NT2/D1 (cell line): ENCODE data around the gene ABLIM2.
A peak's percentile ranks its signal among the peaks of the same experiment; 100 is the strongest.

Experiments
- DNase-seq: peaks from one replicate; pipeline ENCODE4 v3.0.0-alpha.2; 2011; ENCODE audit warnings: low read depth, low spot score
- H3K27me3 ChIP-seq: 2 replicates; pipeline ENCODE4 v1.6.0; 2011; ENCODE audit warnings: mild to moderate bottlenecking; ENCODE audit not compliant: insufficient read length, insufficient read depth
- H3K36me3 ChIP-seq: 2 replicates; pipeline ENCODE4 v1.6.1; 2011; ENCODE audit warnings: mild to moderate bottlenecking, low read length, mixed read lengths; ENCODE audit not compliant: insufficient read depth, insufficient read length
- H3K4me1 ChIP-seq: 2 replicates; pipeline ENCODE4 v1.5.1; 2011; ENCODE audit not compliant: insufficient read depth, insufficient read length
- H3K4me3 ChIP-seq: 2 replicates; pipeline ENCODE4 v1.5.1; 2011; ENCODE audit warnings: low read depth; ENCODE audit not compliant: insufficient read length
- H3K9ac ChIP-seq: 2 replicates; pipeline ENCODE4 v1.6.0; 2011; ENCODE audit warnings: low read depth; ENCODE audit not compliant: insufficient read length
- H3K9me3 ChIP-seq: 2 replicates; pipeline ENCODE4 v1.5.1; 2011; ENCODE audit warnings: mild to moderate bottlenecking, low read length; ENCODE audit not compliant: insufficient read depth
- SUZ12 ChIP-seq: IDR thresholded peaks from 2 replicates; pipeline ENCODE4 v1.6.1; 2011; ENCODE audit not compliant: insufficient read length, insufficient read depth; ENCODE audit errors: extremely low read depth
- YY1 ChIP-seq: IDR thresholded peaks from 2 replicates; pipeline ENCODE4 v1.6.1; 2011; ENCODE audit not compliant: insufficient read length, insufficient read depth
- ZNF274 ChIP-seq: IDR thresholded peaks from 2 replicates; pipeline ENCODE4 v1.6.1; 2011; ENCODE audit warnings: mild to moderate bottlenecking, low read depth, low read length

Gene ABLIM2

GRCh38 chr4:7979652-7979968 is 179.0 kb downstream of the ABLIM2 start:
- no peaks in the 10 kb centered on the region for H3K9me3 ChIP-seq
- H3K9ac ChIP-seq, result peak overlapping the region; percentile 29
- peaks cover 10% of the 10 kb centered on the region for H3K4me1 ChIP-seq
- TF ChIP-seq YY1, result no peak
- no peak for TF ChIP-seq SUZ12
- no peak for TF ChIP-seq ZNF274
- H3K4me3 ChIP-seq, result no peak overlapping the region
- no peaks in the 10 kb centered on the region for H3K27me3 ChIP-seq
- no peak for DNase-seq
- no peaks in the 10 kb centered on the region for H3K36me3 ChIP-seq

DNA sequence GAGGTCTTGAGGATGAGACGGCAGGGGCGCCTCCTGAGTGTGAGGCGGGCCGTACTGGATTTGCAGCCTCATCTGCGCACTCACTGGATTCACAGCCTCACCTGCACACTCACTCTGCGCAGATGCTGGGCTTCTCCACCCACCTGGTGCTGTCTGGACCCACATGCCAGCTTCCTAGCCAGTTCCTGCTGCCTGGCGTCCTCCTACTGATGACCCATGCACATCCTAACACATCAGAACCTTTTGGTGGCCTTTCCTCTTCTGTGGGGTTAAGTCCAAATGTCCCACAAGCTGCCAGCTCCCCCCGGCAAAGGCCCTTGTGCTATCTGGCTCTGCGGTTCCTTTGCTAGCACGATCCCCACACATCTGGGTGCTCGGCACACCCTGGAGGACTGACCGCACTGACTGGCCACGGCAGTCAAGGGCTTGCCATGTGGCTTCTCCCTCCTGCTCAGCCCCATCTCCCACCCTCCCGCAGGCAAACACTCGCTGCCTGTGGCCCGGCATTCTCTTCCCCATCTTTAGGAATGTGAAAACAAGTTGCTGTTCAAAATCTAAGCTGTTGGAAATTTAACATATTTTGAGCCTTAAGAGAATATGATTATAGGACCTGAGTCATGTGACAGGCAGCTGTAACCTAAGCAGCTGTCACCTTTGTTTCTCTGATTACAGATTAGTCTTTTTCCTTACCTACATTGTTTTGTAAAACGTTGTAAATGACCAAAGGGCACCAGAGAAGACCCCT is 179.5 kb downstream of the ABLIM2 start:
- peak overlapping the region; percentile 74 for H3K9ac ChIP-seq
- DNase-seq, result peak; percentile 68
- TF ChIP-seq YY1 (no peak), SUZ12 (no peak), ZNF274 (no peak)

GRCh38 chr4:7978489-7978888 is 180.1 kb downstream of the ABLIM2 start:
- Histone ChIP-seq H3K27me3 (no peaks in the 10 kb centered on the region), H3K36me3 (no peaks in the 10 kb centered on the region), H3K4me1 (peaks cover 5% of the 10 kb centered on the region), H3K9ac (peak overlapping the region; percentile 74), H3K9me3 (no peaks in the 10 kb centered on the region), H3K4me3 (peak overlapping the region; percentile 21)
- TF ChIP-seq ZNF274, result no peak
- TF ChIP-seq YY1, result no peak
- TF ChIP-seq SUZ12, result no peak
- no peak for DNase-seq

More for the DNA sequence above, 179.5 kb downstream of the ABLIM2 start:
- no peaks in the 10 kb centered on the region for H3K36me3 ChIP-seq
- no peaks in the 10 kb centered on the region for H3K9me3 ChIP-seq
- H3K27me3 ChIP-seq, result no peaks in the 10 kb centered on the region
- peak overlapping the region; percentile 21 for H3K4me3 ChIP-seq
- peaks cover 5% of the 10 kb centered on the region for H3K4me1 ChIP-seq

DNA sequence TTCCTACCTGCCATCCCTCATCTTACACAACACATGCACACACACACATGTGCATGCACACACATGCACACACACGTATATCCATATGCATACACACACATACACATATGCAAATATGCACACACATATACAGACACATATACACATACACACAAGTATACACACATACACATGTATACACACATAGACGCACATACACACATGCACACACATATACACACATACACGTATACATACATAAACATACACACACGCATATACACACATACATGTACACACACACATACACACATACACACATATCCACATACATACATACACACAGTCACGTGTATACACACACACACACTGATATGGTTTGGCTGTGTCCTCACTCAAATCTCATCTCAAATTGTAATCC is 182.0 kb downstream of the ABLIM2 start:
- no peak for TF ChIP-seq ZNF274
- TF ChIP-seq SUZ12, result no peak
- TF ChIP-seq YY1, result no peak
- no peaks in the 10 kb centered on the region for H3K9me3 ChIP-seq
- H3K27me3 ChIP-seq, result no peaks in the 10 kb centered on the region
- H3K36me3 ChIP-seq, result no peaks in the 10 kb centered on the region
- no peak for DNase-seq
- H3K4me1 ChIP-seq, result peaks cover 16% of the 10 kb centered on the region
- H3K9ac ChIP-seq, result no peak overlapping the region
- no peak overlapping the region for H3K4me3 ChIP-seq

- DNase-seq, result no peak
- no peak for TF ChIP-seq YY1
- no peak for TF ChIP-seq SUZ12
- TF ChIP-seq ZNF274, result no peak
- Histone ChIP-seq H3K36me3 (no peaks in the 10 kb centered on the region), H3K4me3 (no peak overlapping the region), H3K9me3 (no peaks in the 10 kb centered on the region), H3K27me3 (no peaks in the 10 kb centered on the region), H3K9ac (no peak overlapping the region), H3K4me1 (peaks cover 20% of the 10 kb centered on the region)
These were observed 182.6 kb downstream of the ABLIM2 start for GRCh38 chr4:7976025-7976424.

GRCh38 chr4:7974425-7974824 is 184.2 kb downstream of the ABLIM2 start:
- H3K9me3 ChIP-seq, result no peaks in the 10 kb centered on the region
- H3K36me3 ChIP-seq, result no peaks in the 10 kb centered on the region
- H3K9ac ChIP-seq, result no peak overlapping the region
- H3K4me1 ChIP-seq, result peaks cover 33% of the 10 kb centered on the region
- DNase-seq, result no peak
- TF ChIP-seq ZNF274, result no peak
- no peak for TF ChIP-seq YY1
- no peak for TF ChIP-seq SUZ12
- H3K4me3 ChIP-seq, result no peak overlapping the region
- H3K27me3 ChIP-seq, result no peaks in the 10 kb centered on the region

GRCh38 chr4:7973545-7973981 is 185.1 kb downstream of the ABLIM2 start:
- no peak overlapping the region for H3K9ac ChIP-seq
- DNase-seq, result no peak
- no peak overlapping the region for H3K4me3 ChIP-seq
- no peaks in the 10 kb centered on the region for H3K9me3 ChIP-seq
- TF ChIP-seq ZNF274 (no peak), SUZ12 (no peak), YY1 (no peak)
- H3K36me3 ChIP-seq, result no peaks in the 10 kb centered on the region
- no peaks in the 10 kb centered on the region for H3K27me3 ChIP-seq
- H3K4me1 ChIP-seq, result peaks cover 28% of the 10 kb centered on the region
